ENCODE results near the gene WFIKKN2. TPM values are rescaled to one million over a fixed set of nuclear protein-coding genes. Genes with fewer than 3 reads are reported as not detected.

The WFIKKN2 gene
- total and polyA plus RNA-seq, 10 of the 15 experiments (the other 5 are each of a cell fraction or from before 2014, with no cell fraction given), result 0.06 TPM; not detected in 9

- H4K20me1 ChIP-seq (ENCODE audit: control insufficient read depth, insufficient read depth), result no peaks in the 10 kb centered on the region
- WGBS (ENCODE audit: insufficient coverage, insufficient replicate concordance, low lambda C conversion rate, missing lambda C conversion rate), result 30% methylated on average over 6 of the region's 6 CpGs
- H3K27me3 ChIP-seq (replicated peaks in 1 of 2; ENCODE audit: control insufficient read depth in 2 of 2, insufficient read depth in 2 of 2, low read length in 1 of 2), result no peaks in the 10 kb centered on the region
- POLR2A ChIA-PET, result no interaction called here
- no peaks in the 10 kb centered on the region; the same call in 1 of the 2 replicates for H3K4me1 ChIP-seq (ENCODE audit: control insufficient read depth, insufficient read depth, low read length)
- no peaks in the 10 kb centered on the region for H3K9me3 ChIP-seq (replicated peaks; ENCODE audit: control insufficient read depth, insufficient read depth, low read length)
- SMC1A ChIA-PET (ENCODE audit: uncharacterized antibody, unreplicated experiment), result interaction anchor here (1.3 kb wide), 1 partner anchor 62 kb away, joined by 3 read pairs; no protein-coding TSS in a partner anchor
- FAIRE-seq (no peak), DNase-seq (ENCODE audit: low read depth, low spot score) (no peak), ATAC-seq (no peak)
- H3K4me2 ChIP-seq (ENCODE audit: control insufficient read depth, insufficient read depth), result no peak overlapping the region
- H3K4me3 ChIP-seq, result no peak overlapping the region
- RAD21 ChIA-PET (ENCODE audit: unreplicated experiment), result no interaction called here
- in situ Hi-C loops (cut with MboI) (no loop called here), intact Hi-C loops (cut with micrococcal nuclease; ENCODE audit: unreplicated experiment) (no loop called here)
- H3K36me3 ChIP-seq (ENCODE audit: control insufficient read depth in 2 of 2, insufficient read depth in 2 of 2, low read length in 1 of 2), result no peaks in the 10 kb centered on the region
- H3K9ac ChIP-seq (ENCODE audit: control insufficient read depth, insufficient read depth, low read length), result no peak overlapping the region
- BruUV-seq (replicated peaks), result no TSS peak
- no peaks in the 10 kb centered on the region for H3K79me2 ChIP-seq (ENCODE audit: control insufficient read depth, insufficient read depth, low read length)
- H2AFZ ChIP-seq (ENCODE audit: control insufficient read depth, low read depth, low read length), result no peak overlapping the region
- CTCF ChIA-PET, result no interaction called here
- no peak overlapping the region for H3K27ac ChIP-seq (ENCODE audit: control insufficient read depth, insufficient read depth)
- TF ChIP-seq HDAC2 (IDR thresholded peaks at IDR 0.05) (no peak), CBX5 (IDR thresholded peaks at IDR 0.05; ENCODE audit: low read depth) (no peak), IRF4 (IDR thresholded peaks at IDR 0.05; ENCODE audit: low read depth, low read length) (no peak), TAF1 (IDR thresholded peaks at IDR 0.05; ENCODE audit: borderline replicate concordance, low read depth, low read length) (no peak), IKZF2 (IDR thresholded peaks at IDR 0.05) (no peak), RELA (IDR thresholded peaks at IDR 0.05; ENCODE audit: borderline replicate concordance, partially characterized antibody) (no peak), ZNF24 (IDR thresholded peaks at IDR 0.05) (no peak), YBX1 (IDR thresholded peaks at IDR 0.05) (no peak), CREM (IDR thresholded peaks at IDR 0.05; ENCODE audit: low read depth) (no peak), REST (IDR thresholded peaks at IDR 0.05; ENCODE audit: low read depth, low read length) (no peak), WRNIP1 (IDR thresholded peaks at IDR 0.05; ENCODE audit: borderline replicate concordance, low read depth, low read length) (no peak)
Measured at GRCh38 chr17:50790618-50791017, 44.8 kb upstream of the WFIKKN2 start.

Measured in GM12878 (cell line).